Measurements from ENCODE around the gene KNCN. TPM values are rescaled to one million over a fixed set of nuclear protein-coding genes. Genes with fewer than 3 reads are reported as not detected.

The KNCN gene
- total RNA-seq, 1 experiment from 2014 or later = not detected

GRCh38 chr1:46554236-46554596, 2.8 kb upstream of the KNCN start:
- Histone ChIP-seq H3K79me1 (ENCODE audit: insufficient read depth, low read depth, low read length, poor library complexity, severe bottlenecking) (no peaks in the 10 kb centered on the region), H2AK5ac (ENCODE audit: insufficient read length, low read length) (no peak overlapping the region), H3K27ac (ENCODE audit: insufficient read length, low read depth, low read length) (no peak overlapping the region), H3K4me2 (ENCODE audit: insufficient read depth, insufficient read length, low read length) (no peak overlapping the region), H3T11ph (ENCODE audit: low read length) (no peak overlapping the region), H3K56ac (ENCODE audit: insufficient read length, low read depth, low read length) (no peak overlapping the region), H3K23ac (ENCODE audit: insufficient read length, low read depth, low read length) (no peak overlapping the region), H3K18ac (ENCODE audit: insufficient read length, low read depth, low read length) (no peak overlapping the region), H4K20me1 (ENCODE audit: control insufficient read depth, insufficient read depth, insufficient read length) (no peaks in the 10 kb centered on the region), H3K9me3 (ENCODE audit: control insufficient read depth, low read depth, low read length) (no peaks in the 10 kb centered on the region), H3K14ac (ENCODE audit: insufficient read depth, low read length) (no peak overlapping the region), H3K9ac (ENCODE audit: extremely low read depth, insufficient read length, low read length) (no peak overlapping the region), H3K4me1 (ENCODE audit: insufficient read depth, low read length) (peaks cover 4% of the 10 kb centered on the region; the same call in 1 of the 2 replicates), H3K23me2 (ENCODE audit: insufficient read length, low read depth, low read length, poor library complexity, severe bottlenecking) (no peaks in the 10 kb centered on the region), H3K4ac (ENCODE audit: low read depth, low read length) (no peak overlapping the region), H2BK20ac (ENCODE audit: low read depth, low read length, poor library complexity, severe bottlenecking) (no peak overlapping the region), H2BK15ac (ENCODE audit: low read depth, low read length) (no peak overlapping the region), H2BK120ac (ENCODE audit: low read depth, low read length, poor library complexity, severe bottlenecking) (no peak overlapping the region), H3K79me2 (ENCODE audit: insufficient read depth, low read length) (no peaks in the 10 kb centered on the region), H4K5ac (ENCODE audit: insufficient read length, low read depth, low read length) (no peak overlapping the region), H3K27me3 (ENCODE audit: insufficient read depth, low read length) (no peaks in the 10 kb centered on the region), H2BK12ac (ENCODE audit: insufficient read length, low read depth, low read length) (no peak overlapping the region), H4K91ac (ENCODE audit: insufficient read length, low read depth, low read length) (no peak overlapping the region), H2AFZ (ENCODE audit: low read length) (no peak overlapping the region), H2BK5ac (ENCODE audit: insufficient read length, low read length) (no peak overlapping the region), H4K8ac (replicated peaks; ENCODE audit: insufficient read length, low read depth, low read length) (no peak overlapping the region)
- no peak overlapping the region for H3K4me3 Mint-ChIP-seq
- no peak overlapping the region for H3K27ac Mint-ChIP-seq
- no peaks in the 10 kb centered on the region; a peak in 1 of 7 replicates for H3K36me3 Mint-ChIP-seq (ENCODE audit: insufficient read depth in 1 of 3, low read depth in 3 of 3)
- no peak for DNase-seq
- no CpG with 5 or more reads among the region's 6 CpGs for WGBS (ENCODE audit: extremely low coverage, insufficient read length, low lambda C conversion rate)
- no peaks in the 10 kb centered on the region for H3K9me3 Mint-ChIP-seq
- TF ChIP-seq CTCF (conservative IDR thresholded peaks at IDR 0.05) = no peak
- peaks cover 11% of the 10 kb centered on the region for H3K27me3 Mint-ChIP-seq (ENCODE audit: low read depth)
- H3K4me1 Mint-ChIP-seq = peaks cover 17 to 43% of the 10 kb centered on the region in 2 experiments
